ENCODE data around the gene PMS1.
A peak's percentile ranks its signal among the peaks of the same experiment; 100 is the strongest.

PMS1 gene

GRCh38 chr2:189763908-189764661, 20.2 kb upstream of the PMS1 start:
- no peak for TF ChIP-seq ZFX (IDR thresholded peaks at IDR 0.05; ENCODE audit: borderline replicate concordance)
- TF ChIP-seq, protein P1, sequence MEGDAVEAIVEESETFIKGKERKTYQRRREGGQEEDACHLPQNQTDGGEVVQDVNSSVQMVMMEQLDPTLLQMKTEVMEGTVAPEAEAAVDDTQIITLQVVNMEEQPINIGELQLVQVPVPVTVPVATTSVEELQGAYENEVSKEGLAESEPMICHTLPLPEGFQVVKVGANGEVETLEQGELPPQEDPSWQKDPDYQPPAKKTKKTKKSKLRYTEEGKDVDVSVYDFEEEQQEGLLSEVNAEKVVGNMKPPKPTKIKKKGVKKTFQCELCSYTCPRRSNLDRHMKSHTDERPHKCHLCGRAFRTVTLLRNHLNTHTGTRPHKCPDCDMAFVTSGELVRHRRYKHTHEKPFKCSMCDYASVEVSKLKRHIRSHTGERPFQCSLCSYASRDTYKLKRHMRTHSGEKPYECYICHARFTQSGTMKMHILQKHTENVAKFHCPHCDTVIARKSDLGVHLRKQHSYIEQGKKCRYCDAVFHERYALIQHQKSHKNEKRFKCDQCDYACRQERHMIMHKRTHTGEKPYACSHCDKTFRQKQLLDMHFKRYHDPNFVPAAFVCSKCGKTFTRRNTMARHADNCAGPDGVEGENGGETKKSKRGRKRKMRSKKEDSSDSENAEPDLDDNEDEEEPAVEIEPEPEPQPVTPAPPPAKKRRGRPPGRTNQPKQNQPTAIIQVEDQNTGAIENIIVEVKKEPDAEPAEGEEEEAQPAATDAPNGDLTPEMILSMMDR (IDR thresholded peaks at IDR 0.05): no peak
- H3K27ac ChIP-seq: peak overlapping the region; percentile 92

DNA sequence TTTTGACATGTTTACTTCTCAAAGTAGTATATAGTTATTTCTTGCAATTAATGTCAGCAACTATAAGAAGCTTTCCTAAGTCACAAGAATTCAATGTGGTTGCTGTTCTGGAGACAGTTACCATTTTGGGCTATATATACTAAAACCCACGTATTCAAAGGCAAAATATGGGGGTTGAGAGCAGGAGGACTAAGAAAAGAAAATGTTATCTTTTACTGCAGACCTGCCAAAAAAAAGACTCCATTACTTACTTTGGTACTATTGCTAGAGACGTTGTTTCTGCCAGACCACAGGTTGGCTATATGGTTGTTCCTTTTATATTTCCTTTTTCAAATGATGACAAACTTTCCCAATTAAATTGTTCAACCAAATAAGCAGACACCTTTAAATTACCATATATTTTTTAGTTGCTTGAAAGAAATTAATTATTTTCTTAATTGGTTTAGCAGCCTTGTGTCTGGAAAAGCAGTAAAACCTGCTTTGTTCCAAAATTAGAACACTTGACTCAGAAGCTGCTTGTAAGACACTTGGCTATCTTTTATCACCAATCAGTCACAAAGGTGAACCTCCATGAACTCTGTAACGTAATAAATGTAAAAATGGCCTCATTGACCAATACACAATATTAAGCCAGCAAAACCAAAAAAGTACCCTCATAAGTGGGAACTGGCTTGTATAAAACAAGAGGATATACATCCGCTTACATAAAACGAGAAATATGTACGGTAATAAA, 13.5 kb upstream of the PMS1 start:
- no peak for TF ChIP-seq ZFX (IDR thresholded peaks at IDR 0.05; ENCODE audit: borderline replicate concordance)
- TF ChIP-seq, protein P1 (IDR thresholded peaks at IDR 0.05): no peak

GRCh38 chr2:189772212-189772611, 12.0 kb upstream of the PMS1 start:
- TF ChIP-seq, protein P1 (IDR thresholded peaks at IDR 0.05): no peak
- no peak for TF ChIP-seq ZFX (IDR thresholded peaks at IDR 0.05; ENCODE audit: borderline replicate concordance)

More for the DNA sequence above, 13.5 kb upstream of the PMS1 start:
- H3K27ac ChIP-seq: no peak overlapping the region

GRCh38 chr2:189782221-189782671, 2.0 kb upstream of the PMS1 start:
- no peak for TF ChIP-seq ZFX (IDR thresholded peaks at IDR 0.05; ENCODE audit: borderline replicate concordance)
- TF ChIP-seq, protein P1 (IDR thresholded peaks at IDR 0.05): no peak
- H3K27ac ChIP-seq: peak overlapping the region; percentile 89; the same call in 1 of the 2 replicates

More at GRCh38 chr2:189772212-189772611, 12.0 kb upstream of the PMS1 start:
- H3K27ac ChIP-seq: no peak overlapping the region

DNA sequence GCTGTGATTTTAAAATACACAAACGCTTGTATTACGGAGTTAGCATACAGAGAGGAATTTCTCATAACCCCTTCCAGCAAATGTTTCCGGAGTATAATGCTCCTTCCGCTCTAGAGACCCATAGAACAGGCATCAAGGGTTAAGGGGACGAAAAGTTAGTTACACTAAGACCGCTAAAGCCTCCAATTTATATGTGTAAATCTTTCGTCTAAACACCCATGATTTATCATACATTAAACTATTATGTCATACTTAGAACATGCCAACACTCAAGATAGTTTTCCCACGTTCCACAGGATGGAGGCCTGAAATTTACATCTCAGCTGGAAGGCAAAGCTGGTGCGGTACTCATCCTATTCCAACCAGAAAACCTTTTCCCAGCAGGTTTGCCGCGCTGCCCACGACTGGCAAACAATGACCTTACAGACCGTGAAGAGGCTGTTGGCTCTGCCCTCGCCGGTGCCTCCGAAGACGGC, 761 bp upstream of the PMS1 start:
- peak overlapping the region; percentile 89 for H3K27ac ChIP-seq
- TF ChIP-seq ZFX (IDR thresholded peaks at IDR 0.05; ENCODE audit: borderline replicate concordance): no peak

DNA sequence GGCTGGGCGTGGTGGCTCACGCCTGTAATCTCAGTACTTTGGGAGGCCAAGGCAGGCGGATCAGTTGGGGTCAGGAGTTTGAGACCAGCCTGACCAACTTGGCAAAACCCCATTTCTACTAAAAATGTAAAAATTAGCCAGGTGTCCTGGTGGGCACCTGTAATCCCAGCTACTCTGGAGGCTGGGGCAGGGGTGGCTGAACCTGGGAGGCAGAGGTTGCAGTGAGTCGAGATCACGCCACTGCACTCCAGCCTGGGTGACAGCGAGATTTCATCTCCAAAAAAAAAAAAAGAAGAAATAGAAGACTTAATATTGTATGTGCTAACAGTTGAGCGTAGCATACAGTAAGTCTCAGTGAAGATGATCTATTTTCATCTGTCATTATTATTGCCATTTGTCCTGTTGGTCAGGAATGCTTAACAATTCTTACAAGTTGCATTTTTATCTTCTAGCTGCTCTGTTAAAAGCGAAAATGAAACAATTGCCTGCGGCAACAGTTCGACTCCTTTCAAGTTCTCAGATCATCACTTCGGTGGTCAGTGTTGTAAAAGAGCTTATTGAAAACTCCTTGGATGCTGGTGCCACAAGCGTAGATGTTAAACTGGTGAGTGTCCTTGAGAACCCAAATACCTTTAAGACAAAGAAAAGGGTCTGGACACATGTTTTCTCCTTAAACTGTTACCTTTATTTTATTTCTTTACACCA, 7.2 kb downstream of the PMS1 start:
- no peak for TF ChIP-seq ZFX (IDR thresholded peaks at IDR 0.05; ENCODE audit: borderline replicate concordance)
- TF ChIP-seq, protein P1 (IDR thresholded peaks at IDR 0.05): no peak
- H3K27ac ChIP-seq: no peak overlapping the region

GRCh38 chr2:189794310-189794709, 10.1 kb downstream of the PMS1 start:
- no peak overlapping the region for H3K27ac ChIP-seq
- TF ChIP-seq, protein P1 (IDR thresholded peaks at IDR 0.05): no peak
- no peak for TF ChIP-seq ZFX (IDR thresholded peaks at IDR 0.05; ENCODE audit: borderline replicate concordance)
